Stimulated activated CD8-positive, alpha-beta memory T cell treated with anti-CD3 and anti-CD28 coated beads, Interleukin-15, amount 100 ng/mL, for 1 hour (primary cell): ENCODE measurements around the gene FAM180A.

Experiments
- DNase-seq: peaks from one replicate; pipeline ENCODE4 v3.0.0-alpha.2; 2020; ENCODE audit warnings: low read depth

Gene FAM180A

DNA sequence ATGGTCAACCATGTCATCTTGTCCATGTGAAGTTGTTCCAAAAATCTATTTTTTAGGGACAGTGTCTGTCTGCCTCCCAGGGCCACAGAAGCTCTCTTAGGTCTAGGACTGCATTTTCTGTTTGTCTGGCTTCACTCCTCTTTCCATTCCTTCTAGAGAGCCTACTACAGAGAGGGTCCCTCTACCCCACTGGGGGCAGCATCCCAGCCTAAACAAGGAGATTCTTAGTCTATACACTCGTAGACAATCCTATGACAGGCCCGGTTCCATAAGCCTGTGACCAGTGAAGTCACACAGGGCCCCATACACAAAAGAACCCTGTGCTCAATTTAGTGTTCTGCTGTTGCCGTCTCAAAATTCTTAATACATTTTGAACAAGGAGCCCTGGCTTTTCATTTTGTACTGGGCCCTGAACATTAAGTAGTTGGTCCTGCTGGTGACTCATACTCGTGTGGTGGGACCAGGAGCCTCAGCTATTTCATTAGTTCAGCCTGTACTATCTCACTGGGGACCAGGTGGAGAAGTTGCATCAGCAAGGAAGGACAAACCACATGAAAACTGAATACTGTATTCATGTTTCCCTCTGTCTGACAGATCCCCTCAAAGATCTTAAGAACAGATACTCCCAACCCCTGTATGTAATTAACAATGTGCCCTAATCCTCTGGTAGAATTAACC lies 23.5 kb upstream of the FAM180A start:
- no peak for DNase-seq

DNA sequence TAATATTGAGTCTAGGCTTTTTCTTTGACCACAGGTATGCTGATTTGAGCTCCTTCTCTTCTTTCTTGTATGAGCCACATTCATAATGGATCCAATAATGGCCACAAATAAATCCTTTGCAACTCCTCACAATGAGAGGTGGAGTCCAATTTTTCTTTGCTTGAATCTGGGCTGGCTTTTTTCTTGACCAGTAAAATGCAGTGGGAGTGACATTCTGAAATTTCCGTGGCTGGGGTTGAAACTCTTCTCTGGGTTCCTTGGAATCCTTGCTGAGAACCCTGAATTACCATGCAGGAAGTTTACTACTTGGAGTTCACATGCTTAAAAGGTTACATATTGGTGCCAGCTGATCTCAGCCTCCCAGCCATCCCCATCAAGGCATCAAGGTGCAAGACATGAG lies 22.4 kb upstream of the FAM180A start:
- DNase-seq, result no peak

DNA sequence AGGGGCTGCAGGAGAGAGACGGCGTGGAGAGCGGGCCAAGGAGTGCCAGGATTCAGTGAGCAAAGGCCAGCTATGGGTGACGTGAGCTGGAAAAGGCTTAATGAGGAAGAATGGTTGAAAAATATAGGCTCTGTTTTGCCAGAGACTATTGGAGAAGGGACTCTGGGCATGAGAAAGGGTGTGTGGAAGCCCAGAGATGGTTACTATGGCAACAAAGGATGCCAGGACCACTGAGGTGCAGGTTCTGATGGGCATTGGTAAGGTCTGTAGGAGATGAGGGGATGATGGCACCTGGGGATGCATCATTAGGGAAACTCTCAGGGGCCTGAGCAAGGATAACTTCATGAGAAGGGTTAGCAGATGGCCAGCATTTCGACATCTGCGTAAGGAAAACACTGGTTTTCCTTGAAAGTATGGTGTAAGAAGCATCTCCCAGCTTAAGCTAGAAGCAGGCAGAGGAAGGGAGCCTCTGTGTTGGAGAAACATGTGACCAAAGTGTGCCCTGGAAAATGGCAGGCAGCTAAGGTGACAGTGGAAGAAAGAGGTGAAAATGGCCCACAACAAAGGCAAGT lies 21.6 kb upstream of the FAM180A start:
- no peak for DNase-seq

DNA sequence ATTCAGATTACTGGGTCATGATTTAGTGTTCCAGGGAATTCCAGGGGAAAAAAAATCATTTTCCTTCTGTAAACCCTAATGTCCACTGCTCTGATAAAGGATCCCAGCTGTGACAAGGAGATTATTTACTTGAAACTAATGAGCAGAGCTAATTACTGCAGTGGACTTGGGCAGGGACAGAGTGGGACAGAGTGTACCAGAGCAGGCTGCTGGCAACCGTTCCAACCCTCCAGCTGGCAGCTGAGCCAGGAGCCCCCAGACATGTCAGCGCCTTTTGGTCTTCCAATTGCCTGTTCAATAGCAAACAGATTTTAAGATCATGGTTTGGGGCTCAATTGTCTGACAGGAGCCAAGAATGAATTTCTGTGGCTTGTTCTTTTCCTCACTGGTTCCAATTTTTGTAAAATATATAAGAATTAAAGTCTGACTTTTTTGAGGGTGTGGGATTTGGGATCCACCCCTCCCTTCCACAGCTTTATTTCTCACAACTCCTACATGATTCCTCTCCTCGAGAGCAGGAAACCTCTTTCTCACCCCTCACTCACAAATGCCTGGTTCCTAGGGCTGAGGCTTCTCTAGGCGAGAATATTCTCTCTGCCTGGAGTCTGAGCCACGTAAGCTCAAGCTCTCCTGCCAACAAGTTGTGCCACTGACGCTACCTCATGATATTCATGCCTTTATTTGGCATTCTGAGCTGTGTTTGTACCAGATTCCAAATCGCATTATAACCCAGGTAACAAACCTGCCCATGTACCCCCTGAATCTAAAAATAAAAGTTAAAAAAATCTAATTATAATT lies 20.6 kb upstream of the FAM180A start:
- DNase-seq, result no peak

DNA sequence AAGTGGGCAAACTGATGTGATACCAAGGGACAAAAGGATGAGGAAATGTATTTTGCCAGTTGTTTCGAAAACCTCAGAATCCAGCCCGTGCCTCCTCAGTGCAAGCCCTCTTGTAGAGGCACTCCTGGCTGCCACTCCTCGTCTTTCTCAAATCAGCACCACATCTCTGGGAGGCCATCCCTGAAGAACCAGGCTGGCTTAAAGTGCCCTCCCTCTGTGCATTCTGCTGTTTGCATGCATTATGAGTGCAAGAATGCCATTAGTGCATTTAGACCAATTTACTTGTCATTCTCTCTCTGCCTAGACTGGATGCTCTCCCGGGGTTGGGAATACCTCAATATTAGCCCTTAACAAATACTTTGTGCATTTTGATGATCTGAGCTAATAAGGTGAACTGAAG lies 19.9 kb upstream of the FAM180A start:
- no peak for DNase-seq

DNA sequence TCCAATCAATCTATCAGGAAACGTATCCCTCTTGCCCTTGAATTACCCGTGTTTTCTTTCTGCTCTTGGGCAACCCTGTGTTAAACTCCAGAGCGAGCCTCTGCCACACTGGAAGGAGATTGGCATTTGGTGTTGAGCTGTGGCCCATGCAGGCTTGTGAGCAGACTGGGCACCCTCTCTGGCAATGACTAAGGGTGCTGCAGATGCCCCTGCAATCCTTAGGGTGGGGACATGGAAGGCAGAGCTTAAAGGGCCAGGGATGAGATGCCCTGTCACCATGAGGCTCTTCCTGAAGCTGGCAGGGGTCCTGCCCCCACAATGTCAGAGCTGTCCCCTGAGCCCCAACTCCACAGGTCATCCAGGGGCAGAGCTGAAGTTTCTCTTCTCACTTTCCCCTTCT lies 19.5 kb upstream of the FAM180A start:
- DNase-seq, result no peak

DNA sequence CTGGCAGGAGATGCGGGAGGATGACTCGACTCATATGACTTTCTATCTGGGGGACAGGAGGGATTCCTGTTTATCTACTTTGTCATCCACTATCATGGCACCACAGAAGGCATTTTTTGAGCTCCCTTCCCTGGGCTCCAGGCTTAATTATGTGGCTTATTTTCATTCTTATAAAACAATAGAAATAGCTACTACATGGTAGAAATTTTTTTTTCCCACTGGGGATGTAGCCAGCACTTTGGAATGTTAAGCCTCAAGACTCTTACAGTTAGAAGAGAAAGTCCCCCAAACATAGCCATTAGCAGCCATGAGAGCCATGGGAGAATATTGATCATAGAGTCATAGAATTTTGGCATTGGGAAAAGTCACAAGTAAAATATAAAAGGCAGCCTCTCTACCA lies 14.6 kb upstream of the FAM180A start:
- no peak for DNase-seq

DNA sequence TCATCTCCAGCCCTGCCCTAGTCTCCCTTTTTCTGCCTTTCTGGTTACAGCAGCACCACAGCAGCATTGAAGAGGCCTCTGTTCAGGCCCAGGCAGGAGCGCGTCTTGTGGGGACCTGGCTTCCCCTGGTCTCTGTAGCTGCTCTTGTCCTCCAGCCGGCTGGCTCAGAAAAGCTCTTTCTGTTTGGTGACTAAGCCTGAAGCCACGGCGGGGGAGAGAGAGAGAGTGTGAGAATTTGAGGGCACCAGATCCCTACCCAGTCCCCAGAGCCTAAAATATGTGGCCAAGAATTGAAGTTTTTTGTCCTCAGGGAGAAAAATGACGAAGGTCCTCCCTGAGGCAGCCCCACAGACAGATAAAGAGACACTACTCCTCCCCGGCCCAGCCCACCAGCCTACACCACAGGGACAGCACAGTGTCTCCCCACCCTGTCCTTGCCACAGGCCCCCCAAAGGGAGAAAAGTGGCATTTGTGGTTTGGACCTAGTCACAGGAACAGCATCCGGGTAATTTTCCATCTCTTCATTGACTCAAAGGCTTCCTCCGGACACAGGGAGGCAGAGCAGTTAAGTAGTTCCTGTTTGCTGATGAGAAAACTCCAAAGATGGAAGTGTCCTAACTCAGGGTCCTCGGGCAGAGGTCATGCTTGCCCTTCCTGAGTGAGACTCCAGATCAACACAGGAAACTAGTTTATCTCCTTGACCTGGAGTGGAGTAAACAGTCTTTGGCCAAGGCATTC lies 13.3 kb upstream of the FAM180A start:
- DNase-seq, result no peak

DNA sequence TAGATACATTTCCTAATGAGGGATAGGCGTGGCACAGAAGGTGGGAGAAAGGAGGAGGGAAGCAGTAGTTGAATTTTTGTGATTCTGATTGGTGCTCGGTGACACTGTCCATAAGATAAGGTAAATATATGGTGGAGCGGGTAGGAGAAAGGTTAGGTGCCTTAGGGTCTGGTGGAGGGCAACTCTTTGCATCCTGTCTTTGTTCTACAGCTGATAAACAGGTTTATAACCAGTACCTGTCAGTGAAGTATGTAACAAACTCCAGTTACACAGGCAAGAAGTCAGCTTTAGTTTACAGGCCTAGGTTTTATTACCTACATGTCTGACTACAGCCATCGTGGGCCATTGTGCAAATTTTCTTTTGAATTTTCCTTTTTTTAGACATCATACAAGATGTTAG lies 10.9 kb upstream of the FAM180A start:
- no peak for DNase-seq

DNA sequence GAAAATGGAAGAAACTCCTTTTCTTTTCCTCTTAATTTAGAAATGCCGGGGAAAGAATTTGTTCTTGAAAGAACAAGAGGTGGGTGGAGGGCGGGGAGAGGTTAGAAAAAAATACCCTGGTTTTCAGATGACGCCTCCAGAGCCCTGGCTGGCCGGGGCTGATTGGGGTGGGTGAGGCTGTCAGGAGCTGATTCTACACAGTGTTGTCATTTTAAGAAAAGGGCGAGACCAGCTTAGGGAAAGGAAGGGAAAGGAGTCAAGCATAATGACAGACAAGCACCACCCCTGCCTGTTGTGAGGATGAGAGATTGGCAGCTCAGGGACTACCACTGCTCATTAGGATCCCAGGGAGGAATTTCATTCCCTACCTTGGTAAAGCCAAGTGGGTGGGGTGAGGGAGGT lies 9.9 kb upstream of the FAM180A start:
- DNase-seq, result no peak

DNA sequence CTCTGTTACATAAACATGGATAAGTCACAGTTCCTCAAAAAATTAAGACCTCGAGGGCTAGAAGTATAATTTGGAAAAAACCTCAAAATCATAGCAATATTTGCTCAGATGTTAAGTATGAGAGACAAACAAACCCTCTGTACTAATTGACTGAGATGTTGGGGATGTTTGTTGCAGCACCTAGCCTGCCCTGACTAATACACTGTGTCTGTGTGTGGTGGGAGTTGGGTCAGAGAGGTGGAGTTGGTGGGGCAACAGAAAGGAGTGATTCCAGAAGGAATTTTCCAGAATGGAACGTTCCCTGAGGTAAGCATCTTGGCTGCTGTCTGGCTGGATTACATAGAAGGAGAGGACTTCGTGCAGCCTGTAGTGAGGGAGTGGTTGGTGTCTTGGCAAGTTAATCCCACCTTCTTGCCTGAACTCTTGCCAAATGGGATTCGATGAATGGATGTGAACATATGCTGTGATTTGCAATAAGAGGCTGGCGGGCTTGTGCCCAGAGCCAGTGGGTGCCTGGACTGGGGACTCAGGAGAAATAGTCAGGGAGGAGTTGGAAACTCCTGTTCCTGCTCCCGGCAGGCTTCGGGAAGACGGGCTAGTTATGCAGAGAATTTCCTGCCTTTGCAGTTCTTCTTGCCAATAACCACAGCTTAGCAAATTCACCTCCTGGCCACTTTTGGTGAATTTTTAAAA lies 9.3 kb upstream of the FAM180A start:
- no peak for DNase-seq

DNA sequence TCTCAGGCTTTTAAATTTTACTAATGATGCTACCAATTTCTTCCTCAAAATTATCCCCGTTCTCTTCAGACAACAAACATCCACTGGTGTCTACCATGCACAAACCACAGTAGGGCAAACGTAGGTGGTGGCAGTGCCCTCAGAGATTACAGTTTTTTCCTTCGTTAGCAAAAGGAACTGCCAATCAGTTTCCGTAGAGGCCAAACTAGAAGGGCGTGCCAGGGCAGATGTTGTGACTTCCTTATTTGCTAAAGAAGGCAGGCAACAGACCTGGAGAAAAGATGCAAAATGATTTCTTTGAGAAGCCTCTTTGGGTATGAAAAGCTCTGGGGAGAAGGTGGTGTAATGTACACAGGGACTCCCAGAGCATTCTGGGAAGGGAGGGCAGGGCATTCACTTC lies 7.6 kb upstream of the FAM180A start:
- no peak for DNase-seq

DNA sequence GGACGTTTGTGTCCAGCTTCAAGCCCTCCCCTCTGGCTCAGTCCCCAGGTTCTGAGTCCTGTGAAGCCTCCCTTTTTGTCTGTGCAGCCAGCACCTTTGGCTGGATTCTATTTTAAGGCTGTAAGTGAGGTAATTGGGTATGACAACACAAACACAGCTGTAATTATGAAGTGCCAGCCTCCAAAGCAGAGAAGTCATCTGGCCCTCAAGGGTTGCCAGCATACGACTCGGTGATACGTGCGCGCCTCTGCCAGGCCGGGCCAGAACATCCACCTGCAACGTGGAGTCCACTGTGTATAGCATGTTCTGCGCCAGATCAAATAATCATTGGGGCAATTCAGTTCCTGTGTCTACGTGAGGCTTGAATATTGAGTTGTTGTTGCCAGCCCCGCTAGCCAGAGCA lies 6.7 kb upstream of the FAM180A start:
- DNase-seq, result no peak

DNA sequence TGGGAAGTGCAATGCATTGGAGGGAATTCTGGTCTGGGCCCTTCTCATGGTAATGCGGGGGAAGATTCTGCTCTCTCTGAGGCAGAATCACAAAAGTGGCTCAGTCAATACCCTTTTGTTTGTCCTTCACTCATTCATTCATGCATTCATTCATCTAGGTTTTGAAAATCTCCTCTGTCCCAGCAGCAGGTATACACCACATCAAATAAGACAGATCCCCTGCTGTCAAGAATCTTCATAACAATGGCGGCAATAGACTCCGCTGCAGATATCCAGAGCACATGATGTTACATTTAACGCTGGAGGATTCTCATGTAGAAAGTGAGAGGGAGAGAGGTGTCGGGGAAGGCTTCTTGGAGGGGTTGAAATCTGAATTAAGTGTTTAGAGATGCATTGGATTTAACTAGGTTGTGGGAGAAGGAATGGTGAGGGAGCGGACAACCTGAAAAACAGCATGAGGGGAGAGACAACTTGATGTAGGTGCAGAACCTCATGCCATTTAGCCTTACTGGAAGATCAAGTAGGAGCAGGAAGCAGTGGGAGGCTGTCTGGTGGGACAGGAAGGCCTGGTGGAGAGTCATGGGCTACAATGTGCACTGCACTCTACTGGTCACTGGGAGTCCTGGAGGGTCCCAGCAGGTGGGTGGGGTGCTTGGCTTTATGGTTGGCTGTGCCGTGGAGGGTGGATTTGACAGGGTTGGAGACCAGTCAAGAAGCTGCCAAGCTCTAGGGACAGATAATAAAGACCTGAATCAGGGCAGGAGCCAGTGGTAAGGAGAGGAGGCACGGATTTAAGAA lies 5.2 kb upstream of the FAM180A start:
- no peak for DNase-seq

DNA sequence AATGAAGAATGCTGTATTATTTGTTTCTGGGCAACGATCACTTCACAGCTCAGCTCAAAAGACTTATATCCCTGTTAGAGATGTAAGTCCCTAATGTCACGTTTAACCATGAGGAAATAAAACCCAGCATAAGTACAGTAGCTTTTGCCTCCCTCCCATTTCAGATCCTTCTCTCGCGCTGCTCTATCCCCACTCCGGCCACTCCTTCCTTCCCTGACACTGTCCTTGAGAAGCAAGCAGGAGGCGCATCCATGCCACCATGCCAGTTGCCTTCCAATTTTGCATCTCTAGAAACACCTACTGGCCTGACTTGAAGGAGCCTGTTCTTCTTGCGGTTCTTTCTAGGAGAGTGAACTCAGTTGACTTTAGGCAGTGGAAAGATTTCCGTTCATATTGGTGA lies 1.2 kb downstream of the FAM180A start:
- DNase-seq, result no peak

DNA sequence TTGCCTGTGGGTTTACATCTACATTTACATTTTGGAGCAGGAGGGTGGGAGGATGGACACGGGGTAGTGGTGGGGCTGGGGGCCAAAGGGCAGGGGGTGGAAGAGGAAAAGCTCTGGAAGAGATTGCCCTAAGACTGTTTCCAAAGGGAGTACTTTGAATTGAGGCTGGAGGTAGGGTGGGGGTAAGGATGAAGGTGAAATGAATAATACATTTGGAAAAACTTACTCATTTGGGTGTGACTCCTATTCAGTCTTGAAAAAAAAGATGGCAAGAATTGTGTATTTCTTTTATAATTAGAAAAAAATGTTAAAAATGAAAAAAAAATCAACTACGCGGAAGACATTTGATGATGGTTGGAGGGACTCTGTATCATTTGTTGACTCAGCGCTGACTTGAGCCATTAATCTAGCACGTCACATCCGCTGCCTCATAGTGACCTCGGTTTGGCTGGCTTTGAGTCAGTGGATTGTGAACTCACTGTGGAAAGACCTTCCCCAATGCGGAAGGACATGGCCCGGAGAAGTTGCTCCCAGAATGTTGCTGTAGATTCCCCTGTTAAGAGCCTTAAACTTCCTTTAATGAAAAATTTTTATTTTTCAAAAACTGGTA lies 2.8 kb downstream of the FAM180A start:
- DNase-seq, result no peak

DNA sequence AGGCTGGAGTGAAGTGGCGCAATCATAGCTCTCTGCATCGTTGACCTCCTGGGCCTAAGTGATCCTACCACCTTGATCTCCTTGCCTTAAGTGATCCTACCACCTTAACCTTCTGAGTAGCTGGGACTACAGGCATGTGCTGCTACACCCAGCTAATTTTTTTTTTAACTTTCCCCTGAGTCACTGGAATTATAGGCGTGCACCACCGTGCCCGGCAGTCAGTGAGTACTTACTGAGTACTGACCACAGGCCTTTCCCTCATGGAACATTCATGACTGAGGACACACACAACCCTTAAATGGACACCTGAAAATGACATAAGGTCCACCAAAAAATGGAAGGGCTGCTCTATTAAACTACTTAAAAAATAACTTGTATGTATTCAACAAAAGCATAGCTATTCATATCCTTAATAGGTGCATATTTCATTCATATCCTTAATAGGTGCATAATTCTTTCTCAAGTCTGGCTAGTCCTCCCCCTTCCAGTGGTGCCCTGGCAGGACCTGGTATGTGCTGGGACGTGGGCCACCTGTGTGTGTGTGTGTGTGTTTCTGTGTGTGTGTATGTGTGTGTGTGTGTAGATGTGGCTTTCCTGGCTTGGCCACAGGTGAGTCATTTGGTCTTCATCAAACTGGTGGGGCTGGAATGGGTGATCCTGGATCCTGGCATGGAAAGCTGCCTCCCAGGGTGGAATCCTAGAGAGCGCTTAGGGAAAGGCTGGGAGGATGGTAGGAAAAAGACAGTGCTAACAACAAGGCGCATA lies 3.5 kb downstream of the FAM180A start:
- DNase-seq, result no peak

DNA sequence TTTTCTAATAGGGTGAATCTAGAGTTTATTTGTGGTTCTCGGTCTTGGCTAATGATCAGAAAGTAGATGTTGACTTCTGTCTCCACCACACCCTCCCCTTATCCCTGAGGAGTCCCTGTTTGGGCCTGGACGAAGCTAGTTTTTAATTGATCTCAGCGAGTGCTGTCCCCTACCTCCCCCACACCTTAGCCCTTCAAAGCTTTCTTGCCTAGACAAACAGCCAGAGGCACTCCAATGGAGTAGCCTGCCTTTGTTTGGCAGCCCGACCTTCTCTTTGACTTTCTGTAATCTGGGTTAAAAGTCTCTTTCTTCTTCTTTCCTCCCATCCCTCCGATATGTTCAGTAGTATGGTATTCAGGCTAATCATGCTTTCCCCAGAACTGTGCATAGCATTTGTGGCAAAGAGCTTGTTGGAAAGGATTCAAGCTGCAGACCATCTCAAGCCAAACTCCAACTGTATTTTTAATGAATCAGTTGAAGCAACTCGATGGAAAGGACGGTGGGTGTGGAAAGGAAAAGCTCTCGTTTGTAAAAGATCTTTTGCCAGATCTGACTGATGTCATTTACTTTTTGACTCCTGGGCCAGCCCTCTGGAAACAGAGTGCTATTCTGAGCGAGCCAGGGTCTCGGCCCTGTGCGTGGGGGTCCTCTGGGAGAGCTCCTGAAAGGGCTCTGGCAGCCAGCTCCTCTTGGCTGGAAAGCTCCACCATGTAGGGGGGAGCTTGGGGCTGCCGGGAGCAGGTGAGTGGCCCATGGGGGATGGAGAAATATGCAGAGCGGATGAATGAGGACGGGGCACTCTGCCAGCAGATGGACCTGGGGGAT lies 4.5 kb downstream of the FAM180A start:
- DNase-seq, result no peak

DNA sequence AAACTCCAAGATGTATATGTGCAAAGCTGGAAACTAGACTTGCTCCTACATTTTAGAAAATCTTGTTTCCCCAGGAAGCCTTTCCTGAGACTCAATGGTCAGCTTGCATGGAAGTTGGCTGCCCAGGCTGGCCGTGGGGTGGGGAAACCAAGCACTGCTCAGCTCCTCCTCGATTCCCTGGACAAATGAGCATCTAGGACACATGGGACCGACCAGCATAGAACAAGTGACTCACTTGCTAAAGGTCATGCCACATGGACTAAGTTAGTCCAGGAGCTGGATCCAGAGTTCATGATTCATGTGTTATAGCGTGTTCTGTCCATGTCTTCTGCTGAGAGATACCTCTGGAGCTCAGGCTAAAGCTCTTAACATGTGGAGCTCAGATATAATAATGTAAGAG lies 6.2 kb downstream of the FAM180A start:
- DNase-seq, result no peak
